D721Med (cell line): Measurements from ENCODE around the gene UROS.

ENCODE experiments used
- DNase-seq: peaks from one replicate; pipeline ENCODE4 v3.0.0; 2011; ENCODE audit warnings: low spot score; ENCODE audit not compliant: insufficient read length
- FAIRE-seq: peaks from 2 replicates; lab custom pipeline; 2011; peaks lifted over from hg19 to GRCh38; lab: Jason Lieb, UNC
- CTCF ChIP-seq: IDR thresholded peaks from 2 replicates; pipeline ENCODE4 v1.5.1; 2012; ENCODE audit warnings: mild to moderate bottlenecking, control low read depth; ENCODE audit not compliant: insufficient read depth; ENCODE audit errors: missing control alignments

Gene UROS

DNA sequence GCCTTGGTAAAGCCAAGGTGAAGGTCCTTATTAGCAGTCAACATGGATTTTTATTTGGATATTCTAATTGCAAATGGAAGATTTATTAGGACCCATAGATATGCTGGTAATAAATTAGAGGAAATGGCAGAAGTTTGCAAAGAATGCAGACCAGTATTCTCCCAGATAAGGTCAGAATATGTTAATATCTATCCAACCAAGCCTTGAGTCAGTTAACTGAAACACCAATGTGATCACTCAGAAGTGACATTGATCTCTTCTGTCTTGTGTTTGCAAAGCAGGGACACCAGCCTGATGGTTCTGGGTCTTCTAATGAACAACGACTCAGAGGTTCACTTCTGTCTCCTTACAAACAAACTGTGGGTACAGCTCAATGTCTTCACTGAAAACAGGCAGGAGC, 21.5 kb downstream of the UROS start:
- no peak for TF ChIP-seq CTCF
- DNase-seq (no peak), FAIRE-seq (no peak)

DNA sequence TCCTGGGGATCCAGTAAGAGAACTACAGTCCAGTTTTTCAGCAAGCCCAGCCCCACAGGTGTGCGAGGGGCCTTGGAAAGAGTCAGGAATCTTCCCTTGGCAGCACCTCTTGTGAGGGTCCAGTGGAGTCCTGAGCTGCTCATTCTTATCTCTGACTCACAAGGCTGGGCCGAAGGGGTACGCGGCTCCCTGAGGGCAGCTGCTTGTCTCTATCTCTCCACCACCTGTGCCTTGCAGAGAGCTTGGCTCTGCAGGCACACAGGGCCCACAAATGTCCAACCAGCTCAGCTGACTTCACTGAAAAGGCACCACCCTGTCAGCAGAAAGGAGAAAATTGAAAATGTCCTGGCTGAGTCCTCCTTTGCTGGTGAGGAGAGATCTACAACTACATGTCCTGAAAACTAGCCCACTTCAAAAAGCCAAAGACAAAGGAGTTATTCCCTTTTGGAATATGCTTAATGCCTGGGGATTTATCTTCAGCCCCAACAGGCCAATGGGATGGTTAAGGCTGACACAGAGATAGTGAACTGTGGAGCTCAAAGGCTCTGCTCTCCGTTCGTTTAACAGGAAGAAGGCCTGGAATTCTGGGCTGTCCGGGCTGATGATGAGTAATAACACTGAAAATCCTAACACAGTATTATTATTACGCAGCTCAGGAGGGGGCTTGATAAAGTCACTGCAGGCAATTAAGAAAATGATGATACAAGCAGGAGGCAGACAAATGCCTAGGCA, 23.4 kb downstream of the UROS start:
- FAIRE-seq: no peak
- TF ChIP-seq CTCF: no peak

DNA sequence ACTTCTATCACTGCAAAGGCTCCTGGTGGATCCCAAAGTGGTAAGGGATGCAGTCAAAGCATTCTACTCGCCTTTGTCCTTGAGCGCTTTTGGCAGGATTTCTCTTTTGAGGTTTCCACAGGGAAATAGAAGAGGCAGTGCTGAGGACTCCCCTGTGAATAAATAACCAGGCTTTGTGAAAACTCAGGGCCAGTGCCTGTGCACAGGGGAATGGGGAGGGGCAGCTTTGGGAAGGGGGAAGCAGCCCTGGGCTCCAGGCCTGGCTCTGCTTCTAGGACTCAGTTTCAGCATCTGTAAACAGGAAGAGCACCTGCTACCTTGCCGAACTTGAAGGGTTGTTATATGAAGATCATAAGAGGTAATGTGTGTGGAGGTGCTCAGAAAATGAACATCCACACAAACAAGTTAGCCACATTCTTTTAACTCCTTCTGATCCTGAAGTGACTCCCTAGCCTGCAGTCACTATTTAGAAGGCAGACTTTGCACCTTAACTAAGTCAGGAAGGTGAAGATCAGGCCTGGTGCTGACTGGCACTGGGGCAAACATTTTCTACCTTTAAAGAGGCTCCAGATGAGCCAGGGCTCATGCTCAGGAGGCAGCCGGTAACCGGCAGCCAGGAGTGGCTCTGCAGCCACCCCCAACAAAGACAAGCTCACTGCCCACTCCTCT, 24.9 kb downstream of the UROS start:
- no peak for TF ChIP-seq CTCF
- DNase-seq: no peak
- no peak for FAIRE-seq

More for the DNA sequence above, 23.4 kb downstream of the UROS start:
- no peak for DNase-seq

DNA sequence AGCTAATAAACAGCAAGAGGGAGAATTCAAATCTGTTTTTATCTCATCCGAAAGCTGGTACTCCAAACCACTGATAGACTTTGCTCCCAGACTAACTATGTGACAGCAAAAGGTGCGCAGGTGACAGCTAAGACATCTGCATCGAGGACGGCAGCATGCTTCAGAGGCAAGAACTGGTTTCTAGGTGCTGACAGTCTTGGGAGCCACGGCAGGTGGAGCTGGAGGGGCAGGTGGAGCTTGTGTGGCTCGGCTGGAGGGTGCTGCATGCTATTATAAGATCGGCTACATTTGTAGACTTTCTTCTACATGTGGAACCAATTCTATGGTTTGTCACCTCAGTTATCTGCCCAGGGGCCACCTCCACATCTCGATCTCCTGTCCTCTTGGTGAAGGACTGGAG, 25.6 kb downstream of the UROS start:
- no peak for TF ChIP-seq CTCF
- no peak for DNase-seq
- FAIRE-seq: no peak

DNA sequence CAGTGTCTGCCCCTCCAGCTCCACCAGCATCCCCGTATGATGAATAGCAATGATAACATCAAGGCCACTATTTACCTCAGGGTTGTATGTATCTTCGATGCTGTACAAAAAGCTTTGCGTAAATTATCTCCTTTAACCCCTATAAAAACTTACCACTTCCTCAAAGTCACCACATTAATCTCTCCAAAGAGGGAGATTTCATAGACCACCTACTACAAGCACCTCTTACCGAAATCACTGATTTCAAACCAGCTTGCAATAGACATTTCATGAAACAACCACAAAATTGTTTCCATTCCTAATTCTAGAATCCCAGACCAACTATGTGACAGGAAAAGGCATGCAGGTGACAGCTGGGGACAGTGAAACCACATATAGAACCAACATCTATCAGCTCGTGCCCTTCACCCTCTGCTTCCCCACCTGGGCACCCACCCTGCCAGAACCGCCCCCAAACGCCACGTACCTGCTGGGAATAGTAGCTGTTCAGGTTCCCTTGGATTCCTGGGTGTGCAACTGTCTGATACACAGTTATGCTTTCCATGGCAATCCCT, 27.3 kb downstream of the UROS start:
- no peak for DNase-seq
- no peak for TF ChIP-seq CTCF
- FAIRE-seq: no peak

DNA sequence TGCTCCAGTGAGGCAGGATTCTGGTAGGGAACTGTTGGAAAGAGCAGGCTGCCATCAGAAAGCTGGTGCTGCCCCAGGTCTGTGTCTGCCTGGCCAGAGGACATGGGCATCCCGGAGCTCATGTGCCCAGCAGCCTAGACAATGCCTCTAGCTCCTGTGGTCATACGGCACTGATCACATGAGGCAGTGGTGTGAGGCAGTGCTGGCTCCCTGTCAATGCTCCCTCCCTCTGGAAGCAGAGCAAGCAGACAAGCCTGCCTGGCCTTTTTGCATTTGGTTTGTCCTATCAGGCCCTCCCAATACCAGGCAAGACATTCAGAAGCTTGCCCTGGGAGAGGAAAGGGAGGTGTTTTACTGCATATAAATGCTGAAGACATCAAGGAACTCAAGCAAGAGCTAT, 27.9 kb downstream of the UROS start:
- DNase-seq (no peak), FAIRE-seq (no peak)
- TF ChIP-seq CTCF: no peak
